Measurements from ENCODE around the gene RNF152.

Gene RNF152

GRCh38 chr18:61892683-61893308, at the start of gene RNF152:
TSS of gene RNF152 (minus strand) at chr18:61893007. CDS start at chr18:61816463, 76,544 bp downstream.
- Histone ChIP-seq H3K27me3 (ENCODE audit: control insufficient read depth, insufficient read depth, low read length) (peaks cover 43% of the 10 kb centered on the region), H3K9me3 (ENCODE audit: control insufficient read depth, insufficient read depth, low read length) (no peaks in the 10 kb centered on the region), H3K9ac (ENCODE audit: low read depth, low read length) (no peak within 1 kb of the TSS), H3K4me1 (ENCODE audit: control insufficient read depth, insufficient read depth, low read length) (no peaks in the 10 kb centered on the region), H3K36me3 (ENCODE audit: control insufficient read depth, insufficient read depth, low read length) (no peaks in the 10 kb centered on the region), H3K4me3 (ENCODE audit: low read depth, low read length) (peak within 1 kb of the TSS; percentile 78)

GRCh38 chr18:61941948-61942471, 49.2 kb upstream of the RNF152 start:
- Histone ChIP-seq H3K9ac (ENCODE audit: low read depth, low read length) (no peak overlapping the region), H3K9me3 (ENCODE audit: control insufficient read depth, insufficient read depth, low read length) (no peaks in the 10 kb centered on the region), H3K4me1 (ENCODE audit: control insufficient read depth, insufficient read depth, low read length) (peaks cover 3% of the 10 kb centered on the region), H3K27me3 (ENCODE audit: control insufficient read depth, insufficient read depth, low read length) (no peaks in the 10 kb centered on the region), H3K4me3 (ENCODE audit: low read depth, low read length) (no peak overlapping the region), H3K36me3 (ENCODE audit: control insufficient read depth, insufficient read depth, low read length) (no peaks in the 10 kb centered on the region)

GRCh38 chr18:61939046-61939674, 46.4 kb upstream of the RNF152 start:
- Histone ChIP-seq H3K36me3 (ENCODE audit: control insufficient read depth, insufficient read depth, low read length) (no peaks in the 10 kb centered on the region), H3K27me3 (ENCODE audit: control insufficient read depth, insufficient read depth, low read length) (no peaks in the 10 kb centered on the region), H3K9ac (ENCODE audit: low read depth, low read length) (no peak overlapping the region), H3K4me3 (ENCODE audit: low read depth, low read length) (no peak overlapping the region), H3K9me3 (ENCODE audit: control insufficient read depth, insufficient read depth, low read length) (no peaks in the 10 kb centered on the region), H3K4me1 (ENCODE audit: control insufficient read depth, insufficient read depth, low read length) (peaks cover 3% of the 10 kb centered on the region)

- no peaks in the 10 kb centered on the region for H3K36me3 ChIP-seq (ENCODE audit: control insufficient read depth, insufficient read depth, low read length)
- no peaks in the 10 kb centered on the region for H3K27me3 ChIP-seq (ENCODE audit: control insufficient read depth, insufficient read depth, low read length)
- no peak overlapping the region for H3K9ac ChIP-seq (ENCODE audit: low read depth, low read length)
- no peak overlapping the region for H3K4me3 ChIP-seq (ENCODE audit: low read depth, low read length)
- no peaks in the 10 kb centered on the region for H3K4me1 ChIP-seq (ENCODE audit: control insufficient read depth, insufficient read depth, low read length)
- H3K9me3 ChIP-seq (ENCODE audit: control insufficient read depth, insufficient read depth, low read length) = no peaks in the 10 kb centered on the region
Observed at GRCh38 chr18:61935362-61935761, 42.6 kb upstream of the RNF152 start.

GRCh38 chr18:61931654-61932379, 39.0 kb upstream of the RNF152 start:
- Histone ChIP-seq H3K9ac (ENCODE audit: low read depth, low read length) (no peak overlapping the region), H3K9me3 (ENCODE audit: control insufficient read depth, insufficient read depth, low read length) (no peaks in the 10 kb centered on the region), H3K27me3 (ENCODE audit: control insufficient read depth, insufficient read depth, low read length) (no peaks in the 10 kb centered on the region), H3K4me1 (ENCODE audit: control insufficient read depth, insufficient read depth, low read length) (no peaks in the 10 kb centered on the region), H3K4me3 (ENCODE audit: low read depth, low read length) (no peak overlapping the region), H3K36me3 (ENCODE audit: control insufficient read depth, insufficient read depth, low read length) (no peaks in the 10 kb centered on the region)

- no peaks in the 10 kb centered on the region for H3K36me3 ChIP-seq (ENCODE audit: control insufficient read depth, insufficient read depth, low read length)
- H3K27me3 ChIP-seq (ENCODE audit: control insufficient read depth, insufficient read depth, low read length) = no peaks in the 10 kb centered on the region
- no peak overlapping the region for H3K4me3 ChIP-seq (ENCODE audit: low read depth, low read length)
- H3K4me1 ChIP-seq (ENCODE audit: control insufficient read depth, insufficient read depth, low read length) = no peaks in the 10 kb centered on the region
- no peaks in the 10 kb centered on the region for H3K9me3 ChIP-seq (ENCODE audit: control insufficient read depth, insufficient read depth, low read length)
- no peak overlapping the region for H3K9ac ChIP-seq (ENCODE audit: low read depth, low read length)
Observed at GRCh38 chr18:61929881-61930640, 37.3 kb upstream of the RNF152 start.

GRCh38 chr18:61926532-61926931, 33.7 kb upstream of the RNF152 start:
- H3K4me1 ChIP-seq (ENCODE audit: control insufficient read depth, insufficient read depth, low read length) = peaks cover 1% of the 10 kb centered on the region
- H3K27me3 ChIP-seq (ENCODE audit: control insufficient read depth, insufficient read depth, low read length) = no peaks in the 10 kb centered on the region
- no peaks in the 10 kb centered on the region for H3K9me3 ChIP-seq (ENCODE audit: control insufficient read depth, insufficient read depth, low read length)

GRCh38 chr18:61924550-61924949, 31.7 kb upstream of the RNF152 start:
- H3K4me1 ChIP-seq (ENCODE audit: control insufficient read depth, insufficient read depth, low read length) = peaks cover 3% of the 10 kb centered on the region
- no peak overlapping the region for H3K9ac ChIP-seq (ENCODE audit: low read depth, low read length)
- H3K27me3 ChIP-seq (ENCODE audit: control insufficient read depth, insufficient read depth, low read length) = no peaks in the 10 kb centered on the region
- H3K9me3 ChIP-seq (ENCODE audit: control insufficient read depth, insufficient read depth, low read length) = no peaks in the 10 kb centered on the region
- no peaks in the 10 kb centered on the region for H3K36me3 ChIP-seq (ENCODE audit: control insufficient read depth, insufficient read depth, low read length)
- H3K4me3 ChIP-seq (ENCODE audit: low read depth, low read length) = no peak overlapping the region

More at GRCh38 chr18:61926532-61926931, 33.7 kb upstream of the RNF152 start:
- no peaks in the 10 kb centered on the region for H3K36me3 ChIP-seq (ENCODE audit: control insufficient read depth, insufficient read depth, low read length)
- H3K4me3 ChIP-seq (ENCODE audit: low read depth, low read length) = no peak overlapping the region
- no peak overlapping the region for H3K9ac ChIP-seq (ENCODE audit: low read depth, low read length)

- Histone ChIP-seq H3K9me3 (ENCODE audit: control insufficient read depth, insufficient read depth, low read length) (no peaks in the 10 kb centered on the region), H3K27me3 (ENCODE audit: control insufficient read depth, insufficient read depth, low read length) (no peaks in the 10 kb centered on the region), H3K36me3 (ENCODE audit: control insufficient read depth, insufficient read depth, low read length) (no peaks in the 10 kb centered on the region), H3K4me3 (ENCODE audit: low read depth, low read length) (no peak overlapping the region), H3K4me1 (ENCODE audit: control insufficient read depth, insufficient read depth, low read length) (peaks cover 3% of the 10 kb centered on the region), H3K9ac (ENCODE audit: low read depth, low read length) (no peak overlapping the region)
Observed at GRCh38 chr18:61922435-61922834, 29.6 kb upstream of the RNF152 start.

- H3K9ac ChIP-seq (ENCODE audit: low read depth, low read length) = no peak overlapping the region
- H3K9me3 ChIP-seq (ENCODE audit: control insufficient read depth, insufficient read depth, low read length) = no peaks in the 10 kb centered on the region
- H3K4me1 ChIP-seq (ENCODE audit: control insufficient read depth, insufficient read depth, low read length) = peaks cover 3% of the 10 kb centered on the region
- no peaks in the 10 kb centered on the region for H3K27me3 ChIP-seq (ENCODE audit: control insufficient read depth, insufficient read depth, low read length)
- H3K4me3 ChIP-seq (ENCODE audit: low read depth, low read length) = no peak overlapping the region
- H3K36me3 ChIP-seq (ENCODE audit: control insufficient read depth, insufficient read depth, low read length) = no peaks in the 10 kb centered on the region
Observed at GRCh38 chr18:61921621-61922235, 28.9 kb upstream of the RNF152 start.

- H3K36me3 ChIP-seq (ENCODE audit: control insufficient read depth, insufficient read depth, low read length) = no peaks in the 10 kb centered on the region
- H3K4me1 ChIP-seq (ENCODE audit: control insufficient read depth, insufficient read depth, low read length) = peaks cover 3% of the 10 kb centered on the region
- no peaks in the 10 kb centered on the region for H3K9me3 ChIP-seq (ENCODE audit: control insufficient read depth, insufficient read depth, low read length)
- no peak overlapping the region for H3K4me3 ChIP-seq (ENCODE audit: low read depth, low read length)
- H3K9ac ChIP-seq (ENCODE audit: low read depth, low read length) = no peak overlapping the region
- H3K27me3 ChIP-seq (ENCODE audit: control insufficient read depth, insufficient read depth, low read length) = no peaks in the 10 kb centered on the region
Observed at GRCh38 chr18:61917818-61918217, 25.0 kb upstream of the RNF152 start.

Measured in iPS-15b (cell line).